ENCODE measurements around the gene MTRF1L. TPM values are rescaled to one million over a fixed set of nuclear protein-coding genes. Genes with fewer than 3 reads are reported as not detected.

MTRF1L gene
- total RNA-seq, 1 experiment from 2014 or later, result 16.6 TPM

GRCh38 chr6:153032255-153032882, 29.9 kb upstream of the MTRF1L start:
- Mint-ChIP-seq H3K4me1 (peaks cover 28% of the 10 kb centered on the region), H3K4me3 (no peak overlapping the region), H3K36me3 (no peaks in the 10 kb centered on the region), H3K9me3 (no peaks in the 10 kb centered on the region), H3K27ac (no peak overlapping the region), H3K27me3 (ENCODE audit: low read depth) (no peaks in the 10 kb centered on the region)
- no peak for TF ChIP-seq STAT6 (CRISPR knock-in tag; conservative IDR thresholded peaks at IDR 0.05; ENCODE audit: low read depth)
- TF ChIP-seq MYBL2 (CRISPR knock-in tag; IDR thresholded peaks at IDR 0.05), result no peak
- no peak for TF ChIP-seq FOXP4 (CRISPR knock-in tag; IDR thresholded peaks at IDR 0.05)
- TF ChIP-seq, protein P1, sequence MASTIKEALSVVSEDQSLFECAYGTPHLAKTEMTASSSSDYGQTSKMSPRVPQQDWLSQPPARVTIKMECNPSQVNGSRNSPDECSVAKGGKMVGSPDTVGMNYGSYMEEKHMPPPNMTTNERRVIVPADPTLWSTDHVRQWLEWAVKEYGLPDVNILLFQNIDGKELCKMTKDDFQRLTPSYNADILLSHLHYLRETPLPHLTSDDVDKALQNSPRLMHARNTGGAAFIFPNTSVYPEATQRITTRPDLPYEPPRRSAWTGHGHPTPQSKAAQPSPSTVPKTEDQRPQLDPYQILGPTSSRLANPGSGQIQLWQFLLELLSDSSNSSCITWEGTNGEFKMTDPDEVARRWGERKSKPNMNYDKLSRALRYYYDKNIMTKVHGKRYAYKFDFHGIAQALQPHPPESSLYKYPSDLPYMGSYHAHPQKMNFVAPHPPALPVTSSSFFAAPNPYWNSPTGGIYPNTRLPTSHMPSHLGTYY (CRISPR knock-in tag; IDR thresholded peaks at IDR 0.05), result no peak
- TF ChIP-seq ZNF512 (CRISPR knock-in tag; IDR thresholded peaks at IDR 0.05; ENCODE audit: borderline replicate concordance), result no peak
- no peak for TF ChIP-seq EMX1 (CRISPR knock-in tag; IDR thresholded peaks at IDR 0.05)
- TF ChIP-seq GABPB1 (CRISPR knock-in tag; IDR thresholded peaks at IDR 0.05), result no peak
- TF ChIP-seq GTF2I (CRISPR knock-in tag; conservative IDR thresholded peaks at IDR 0.05), result no peak
- TF ChIP-seq, protein P2, sequence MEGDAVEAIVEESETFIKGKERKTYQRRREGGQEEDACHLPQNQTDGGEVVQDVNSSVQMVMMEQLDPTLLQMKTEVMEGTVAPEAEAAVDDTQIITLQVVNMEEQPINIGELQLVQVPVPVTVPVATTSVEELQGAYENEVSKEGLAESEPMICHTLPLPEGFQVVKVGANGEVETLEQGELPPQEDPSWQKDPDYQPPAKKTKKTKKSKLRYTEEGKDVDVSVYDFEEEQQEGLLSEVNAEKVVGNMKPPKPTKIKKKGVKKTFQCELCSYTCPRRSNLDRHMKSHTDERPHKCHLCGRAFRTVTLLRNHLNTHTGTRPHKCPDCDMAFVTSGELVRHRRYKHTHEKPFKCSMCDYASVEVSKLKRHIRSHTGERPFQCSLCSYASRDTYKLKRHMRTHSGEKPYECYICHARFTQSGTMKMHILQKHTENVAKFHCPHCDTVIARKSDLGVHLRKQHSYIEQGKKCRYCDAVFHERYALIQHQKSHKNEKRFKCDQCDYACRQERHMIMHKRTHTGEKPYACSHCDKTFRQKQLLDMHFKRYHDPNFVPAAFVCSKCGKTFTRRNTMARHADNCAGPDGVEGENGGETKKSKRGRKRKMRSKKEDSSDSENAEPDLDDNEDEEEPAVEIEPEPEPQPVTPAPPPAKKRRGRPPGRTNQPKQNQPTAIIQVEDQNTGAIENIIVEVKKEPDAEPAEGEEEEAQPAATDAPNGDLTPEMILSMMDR (IDR thresholded peaks at IDR 0.05), result no peak
- TF ChIP-seq FOXK1 (CRISPR knock-in tag; IDR thresholded peaks at IDR 0.05), result no peak
- TF ChIP-seq PRRX2 (CRISPR knock-in tag; IDR thresholded peaks at IDR 0.05), result no peak
- TF ChIP-seq ZNF396 (CRISPR knock-in tag; IDR thresholded peaks at IDR 0.05; ENCODE audit: borderline replicate concordance), result no peak
- TF ChIP-seq ARID4B (CRISPR knock-in tag; IDR thresholded peaks at IDR 0.05; ENCODE audit: borderline replicate concordance), result no peak
- DNase-seq (ENCODE audit: low spot score) (no peak), ATAC-seq (no peak)
- CTCF ChIA-PET, result interaction anchor here (0.6 to 1.0 kb wide), 9 partner anchors 11 to 1806 kb away, joined by 3 to 10 read pairs (median 3); partner anchors contain the start of gene RGS17
- POLR2A ChIA-PET, result no interaction called here
